CD4-positive, alpha-beta T cell treated with Interleukin-4 for 1 hour (primary cell): ENCODE results near the gene NAGS.
"Not testable (repeated sequence)": the region's sequence is repeated elsewhere in the genome, so short reads cannot be mapped to it uniquely, and the experiment has no call there.

Experiments used
- DNase-seq, 2 donors: peaks; one replicate each; pipeline ENCODE4 v3.0.0-alpha.2; 2020 to 2022

The NAGS gene

DNA sequence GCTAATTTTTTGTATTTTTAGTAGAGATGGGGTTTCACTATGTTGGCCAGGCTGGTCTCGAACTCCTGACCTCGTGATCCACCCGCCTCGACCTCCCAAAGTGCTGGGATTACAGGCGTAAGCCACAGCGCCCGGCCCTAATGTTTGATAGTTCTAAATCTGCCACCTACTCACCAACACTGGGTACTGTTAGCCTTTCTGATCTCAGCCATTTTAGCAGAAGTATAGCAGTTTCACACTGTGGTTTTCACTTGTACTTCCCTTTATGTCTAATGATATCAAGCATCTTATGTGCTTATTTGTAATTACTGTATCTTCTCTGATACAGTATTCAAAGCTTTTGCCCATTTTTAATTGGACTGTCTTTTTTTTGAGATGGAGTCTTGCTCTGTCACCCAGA, 42.5 kb downstream of the NAGS start:
- DNase-seq: not testable (repeated sequence)

DNA sequence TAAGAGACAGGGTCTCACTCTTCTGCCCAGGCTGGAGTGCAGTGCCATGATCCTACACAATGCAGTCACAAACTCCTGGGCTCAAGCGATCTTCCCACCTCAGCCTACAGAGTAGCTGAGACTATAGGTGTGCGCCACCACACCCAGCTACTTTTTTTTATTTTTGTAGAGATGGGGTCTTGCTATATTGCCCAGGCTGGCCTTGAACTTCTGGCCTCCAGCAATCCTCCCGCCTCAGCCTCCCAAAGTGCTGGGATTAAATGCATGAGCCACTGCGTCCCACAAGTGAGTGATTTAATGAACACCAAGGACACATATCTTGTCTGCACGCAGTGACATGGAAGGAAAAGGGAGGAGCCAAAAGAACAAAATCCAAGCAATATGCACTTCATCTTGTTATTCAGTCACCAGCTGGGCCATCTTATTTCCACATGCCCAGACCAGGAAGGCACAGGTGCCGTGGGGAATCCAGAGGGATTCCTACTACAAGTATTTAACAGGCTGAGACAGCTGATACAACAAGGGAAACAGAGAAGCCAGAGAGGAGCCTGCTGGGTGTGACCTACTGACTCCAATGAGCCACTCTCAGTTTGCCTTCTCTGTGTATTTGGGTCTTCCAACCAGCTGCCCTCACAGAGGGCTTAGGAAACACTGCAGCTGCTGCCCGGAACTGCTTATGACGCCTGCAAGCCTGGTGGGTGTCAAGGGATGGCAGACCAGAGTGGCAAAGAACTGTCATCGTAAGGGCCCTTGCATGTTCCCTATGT, 45.1 kb downstream of the NAGS start:
- DNase-seq: no peak

DNA sequence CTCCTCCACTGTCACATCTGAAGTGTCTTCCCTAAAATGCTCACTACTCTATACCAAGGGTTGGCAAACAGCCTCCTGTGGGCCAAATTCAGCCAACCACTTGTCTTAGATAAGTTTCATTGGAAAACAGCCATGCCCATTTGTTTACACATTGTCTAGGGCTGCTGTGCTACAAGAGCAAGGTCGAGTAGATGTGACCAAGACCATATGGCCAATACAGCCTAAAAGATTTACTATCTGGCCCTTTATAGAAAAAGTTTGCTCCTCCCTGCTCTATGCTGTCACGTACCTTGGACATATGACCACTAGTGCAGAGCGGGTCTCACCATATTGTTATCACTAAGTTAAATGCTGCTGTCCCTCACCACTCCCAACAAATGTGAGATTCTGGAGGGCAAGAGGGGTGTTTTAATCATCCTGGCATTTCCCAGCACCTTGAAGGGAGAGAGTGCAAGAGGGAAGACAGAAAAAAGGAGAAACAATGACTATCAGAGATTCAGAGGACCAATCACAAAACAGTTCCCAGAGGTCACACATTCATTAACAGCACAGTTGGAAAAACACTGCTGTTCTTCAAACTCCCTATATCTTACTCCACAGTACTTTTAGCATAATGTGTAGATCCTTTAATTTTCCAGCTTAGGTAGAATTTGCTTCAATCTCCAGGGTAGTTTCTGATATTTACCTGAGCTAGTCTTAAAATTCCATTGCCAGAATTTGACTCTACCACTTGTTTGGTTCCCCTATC, 48.9 kb downstream of the NAGS start:
- no peak for DNase-seq
